Heart left ventricle (tissue), 16 donors: ENCODE measurements around the gene UCMA. TPM values are rescaled to one million over a fixed set of nuclear protein-coding genes. Genes with fewer than 3 reads are reported as not detected.

Experiments
- ATAC-seq, 4 donors: fragments of 200-7000 bp; cut with Tn5 transposase; one replicate each; pipeline ENCODE4 v1.9.1; 2020 to 2022; ENCODE audit warnings: moderate library complexity in 4 of 4, mild to moderate bottlenecking in 3 of 4, moderate number of reproducible peaks in 1 of 4
- DNase-seq, 5 donors: peaks; one replicate each; pipeline ENCODE4 v3.0.0-alpha.2; 2020
- H3K27ac ChIP-seq, 12 donors: fragments of 200-600 bp; sonication (generic) in 4 of 12; one replicate each; pipeline versions ENCODE4 v1.5.0 to v1.8.0; 2016 to 2022; ENCODE audit warnings: mild to moderate bottlenecking in 2 of 12
- H3K27me3 ChIP-seq, 9 donors: fragments of 200-600 bp; sonication (generic) in 2 of 9; one replicate each; pipeline versions ENCODE4 v1.5.1 to v1.8.0; 2016 to 2022; ENCODE audit warnings: mild to moderate bottlenecking in 3 of 9
- H3K36me3 ChIP-seq, 9 donors: fragments of 200-600 bp; sonication (generic) in 2 of 9; one replicate each; pipeline versions ENCODE4 v1.5.0 to v1.8.0; 2018 to 2022; ENCODE audit warnings: mild to moderate bottlenecking in 2 of 9
- H3K4me1 ChIP-seq, 12 donors: fragments of 200-600 bp; sonication (generic) in 4 of 12; one replicate each; pipeline versions ENCODE4 v1.5.0 to v1.8.0; 2016 to 2022; ENCODE audit warnings: mild to moderate bottlenecking in 3 of 12
- H3K4me3 ChIP-seq, 12 donors: fragments of 200-600 bp; sonication (generic) in 4 of 12; one replicate each; pipeline versions ENCODE4 v1.5.0 to v1.8.0; 2017 to 2022; ENCODE audit warnings: mild to moderate bottlenecking in 9 of 12, moderate library complexity in 4 of 12
- H3K9me3 ChIP-seq, 12 donors: fragments of 200-600 bp; sonication (generic) in 4 of 12; one replicate each; pipeline versions ENCODE4 v1.5.0 to v1.8.0; 2016 to 2022; ENCODE audit warnings: mild to moderate bottlenecking in 1 of 12
- CTCF ChIP-seq, 12 donors: fragments of 200-600 bp; sonication (generic) in 4 of 12; IDR thresholded peaks; one replicate each; pipeline versions ENCODE4 v1.5.0 to v1.8.0; 2018 to 2022; ENCODE audit warnings: antibody characterized with exemption in 12 of 12, mild to moderate bottlenecking in 5 of 12
- POLR2A ChIP-seq, 2 donors: fragments of 450-650 bp; IDR thresholded peaks; one replicate each; pipeline ENCODE4 v1.6.1; 2017; ENCODE audit warnings: antibody characterized with exemption in 2 of 2, mild to moderate bottlenecking in 2 of 2, moderate library complexity in 2 of 2
- WGBS, 4 donors: extraction: QIAGEN DNeasy Blood & Tissue Kit in 2 of 4; methylation state at CpG; one replicate each; pipeline versions ENCODE4 v1.1.5 to v1.1.7; 2013 to 2018; 5-methylcytosine and 5-hydroxymethylcytosine counted together
- intact Hi-C, 10 donors: fragments of 100-400 bp; cut with DNase I; formaldehyde crosslinking; loops; one replicate each; pipeline versions ENCODE4 v1.11.1 to v1.14.2; 2022
- polyA plus RNA-seq, 2 donors: library from polyadenylated mRNA; stranded (reverse); fragments of 200-250 nt; gene quantifications; one replicate each; pipeline ENCODE4 v1.2.3, GENCODE V29; 2013
- total RNA-seq, 9 donors: library from RNA; depleted of rRNA in 2 of 9; stranded (reverse); fragments of >200 nt in 2 of 9; fragmentation: NEBNext Ultra II Directional in 3 of 9; extraction: Animal tissue kit (Norgen Biotek cat#: 25700) in 3 of 9; gene quantifications; one replicate each; pipeline versions ENCODE4 v1.1.0 to v1.2.4, GENCODE V29; 2016 to 2023
- donor health status: ischemic (EF 13 %, LVEDD 7.1; RV severe dilation, severe dysfunction).
- donor health status: healthy with polysubstance abuse.
- donor health status: DM: no; HTN: yes; CAD: no.
- donor health status: DM: no; HTN: no; CAD: no.
- donor health status: ischemic (EF 25% LVEDD 6.9; RV normal size, moderate dysfunction).
- donor health status: ischemic (EF 25% LVEDD 5.7; RV mildly dilated, moderate dysfunction).
- donor health status: healthy.
- donor health status: DM: yes; HTN: yes; CAD: no.
- donor health status: ischemic (EF 35%, LVEDD 5.7; RV mildly dilated, moderate dysfunction).
- donor health status: nonischemic (EF 11% LVEDD 7.7; RV severe dilation, severe dysfunction).
- donor health status: DM: yes; HTN: yes; CAD: no.
- donor health status: PGD.
- donor health status: ischemic (EF 29% LVEDD 5.4; RV normal size, mild dysfunction).
- donor health status: nonischemic (EF 23%, LVEDD 6.1; RV moderate dilation, normal function).

UCMA gene
- total and polyA plus RNA-seq, 11 donors: 0.38 TPM; not detected in 10

- DNase-seq (no peak), ATAC-seq (no peak)
- Histone ChIP-seq H3K27ac (no peak overlapping the region), H3K4me3 (no peak overlapping the region), H3K4me1 (no peaks in the 10 kb centered on the region), H3K27me3 (no peaks in the 10 kb centered on the region), H3K9me3 (no peaks in the 10 kb centered on the region), H3K36me3 (no peaks in the 10 kb centered on the region)
- 82 to 88% (median 84%) methylated on average over 7 of the region's 7 CpGs for WGBS, 4 donors
- intact Hi-C loops: loop anchor here in 1 of 10 donors (10.0 kb wide), 1 partner anchor 59 kb away; no protein-coding TSS in a partner anchor
- TF ChIP-seq CTCF (IDR thresholded peaks at IDR 0.05) (no peak), POLR2A (IDR thresholded peaks at IDR 0.05) (no peak)
Observed at GRCh38 chr10:13263591-13263990, 29.4 kb upstream of the UCMA start.

- Histone ChIP-seq H3K9me3 (no peaks in the 10 kb centered on the region), H3K4me3 (no peak overlapping the region), H3K4me1 (no peaks in the 10 kb centered on the region), H3K36me3 (no peaks in the 10 kb centered on the region), H3K27ac (no peak overlapping the region), H3K27me3 (no peaks in the 10 kb centered on the region)
- DNase-seq: no peak
- 91 to 96% (median 93%) methylated on average over 1 of the region's 1 CpG for WGBS, 4 donors
- TF ChIP-seq POLR2A (IDR thresholded peaks at IDR 0.05): no peak
- no peak for TF ChIP-seq CTCF (IDR thresholded peaks at IDR 0.05)
- no peak for ATAC-seq
- intact Hi-C loops: loop anchor here in 1 of 10 donors (10.0 kb wide), 1 partner anchor 58 kb away; no protein-coding TSS in a partner anchor
Observed at GRCh38 chr10:13262433-13262832, 28.3 kb upstream of the UCMA start.

- intact Hi-C loops: no loop called here
- TF ChIP-seq POLR2A (IDR thresholded peaks at IDR 0.05) (no peak), CTCF (IDR thresholded peaks at IDR 0.05) (no peak)
- 68 to 75% (median 71%) methylated on average over 5 of the region's 5 CpGs for WGBS, 4 donors
- Histone ChIP-seq H3K9me3 (no peaks in the 10 kb centered on the region), H3K36me3 (no peaks in the 10 kb centered on the region), H3K27me3 (no peaks in the 10 kb centered on the region), H3K4me1 (no peaks in the 10 kb centered on the region), H3K4me3 (no peak overlapping the region), H3K27ac (no peak overlapping the region)
- DNase-seq (no peak), ATAC-seq (no peak)
Observed at GRCh38 chr10:13257621-13258140, 23.5 kb upstream of the UCMA start.

- Histone ChIP-seq H3K36me3 (no peaks in the 10 kb centered on the region), H3K4me1 (no peaks in the 10 kb centered on the region), H3K4me3 (no peak overlapping the region), H3K27ac (no peak overlapping the region), H3K9me3 (no peaks in the 10 kb centered on the region), H3K27me3 (no peaks in the 10 kb centered on the region)
- WGBS, 4 donors: 82 to 90% (median 89%) methylated on average over 2 of the region's 2 CpGs
- intact Hi-C loops: no loop called here
- DNase-seq (no peak), ATAC-seq (no peak)
- no peak for TF ChIP-seq POLR2A (IDR thresholded peaks at IDR 0.05)
- no peak for TF ChIP-seq CTCF (IDR thresholded peaks at IDR 0.05)
Observed at GRCh38 chr10:13256627-13257026, 22.5 kb upstream of the UCMA start.
